Measurements from ENCODE around the gene PGBD4. TPM values are rescaled to one million over a fixed set of nuclear protein-coding genes. Genes with fewer than 3 reads are reported as not detected.

The PGBD4 gene
- total RNA-seq (2014; rRNA removed; shearing (Covaris generic)) = 0.55 and 0.69 TPM in 2 replicates

- Histone ChIP-seq H3K27me3 (ENCODE audit: control insufficient read depth, insufficient read depth, low read length) (no peaks in the 10 kb centered on the region), H3K4me3 (ENCODE audit: insufficient read depth, low read depth, low read length) (peak within 1 kb of the TSS; percentile 94), H3K36me3 (replicated peaks; ENCODE audit: control insufficient read depth, insufficient read depth, low read length) (no peaks in the 10 kb centered on the region)
- peak; percentile 92 for DNase-seq
These were observed at the start of gene PGBD4, which contains the start of gene EMC7 for GRCh38 chr15:34101366-34102174. TSS of gene PGBD4 (plus strand) at chr15:34102083. CDS start at chr15:34102532, 449 bp downstream. TSS of gene EMC7 (minus strand) at chr15:34101862. CDS start at chr15:34101839, 23 bp downstream.

- DNase-seq = no peak
- Histone ChIP-seq H3K36me3 (replicated peaks; ENCODE audit: control insufficient read depth, insufficient read depth, low read length) (no peaks in the 10 kb centered on the region), H3K4me3 (ENCODE audit: insufficient read depth, low read depth, low read length) (no peak overlapping the region), H3K27me3 (ENCODE audit: control insufficient read depth, insufficient read depth, low read length) (no peaks in the 10 kb centered on the region)
These were observed 47.7 kb upstream of the PGBD4 start for GRCh38 chr15:34054081-34054707.

- Histone ChIP-seq H3K36me3 (replicated peaks; ENCODE audit: control insufficient read depth, insufficient read depth, low read length) (no peaks in the 10 kb centered on the region), H3K4me3 (ENCODE audit: insufficient read depth, low read depth, low read length) (no peak overlapping the region), H3K27me3 (ENCODE audit: control insufficient read depth, insufficient read depth, low read length) (no peaks in the 10 kb centered on the region)
- no peak for DNase-seq
These were observed 45.9 kb upstream of the PGBD4 start for GRCh38 chr15:34055868-34056595.

GRCh38 chr15:34056911-34057310, 45.0 kb upstream of the PGBD4 start:
- no peaks in the 10 kb centered on the region for H3K36me3 ChIP-seq (replicated peaks; ENCODE audit: control insufficient read depth, insufficient read depth, low read length)
- H3K27me3 ChIP-seq (ENCODE audit: control insufficient read depth, insufficient read depth, low read length) = no peaks in the 10 kb centered on the region
- no peak overlapping the region for H3K4me3 ChIP-seq (ENCODE audit: insufficient read depth, low read depth, low read length)
- no peak for DNase-seq

DNA sequence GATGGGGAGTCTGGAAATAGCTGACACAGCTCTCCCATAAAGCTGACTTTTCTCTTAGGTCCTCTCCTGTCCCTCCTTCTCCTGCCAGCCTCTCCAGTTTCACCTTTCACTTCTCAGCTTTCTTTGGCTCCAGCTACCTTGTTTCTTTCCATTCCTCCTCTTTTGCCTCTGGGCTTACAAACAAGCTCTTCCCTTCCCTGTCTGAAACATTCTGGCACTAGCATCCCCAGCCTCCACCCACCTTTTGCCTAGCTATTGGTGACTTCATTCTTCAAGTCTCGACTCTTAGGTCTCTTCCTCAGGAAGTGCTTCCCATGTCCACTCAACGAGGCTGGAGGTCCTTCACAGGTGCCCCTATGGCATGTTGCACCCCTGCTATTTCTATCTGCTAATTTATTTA, 42.4 kb upstream of the PGBD4 start:
- DNase-seq = no peak
- no peaks in the 10 kb centered on the region for H3K27me3 ChIP-seq (ENCODE audit: control insufficient read depth, insufficient read depth, low read length)
- H3K36me3 ChIP-seq (replicated peaks; ENCODE audit: control insufficient read depth, insufficient read depth, low read length) = no peaks in the 10 kb centered on the region
- H3K4me3 ChIP-seq (ENCODE audit: insufficient read depth, low read depth, low read length) = no peak overlapping the region

DNA sequence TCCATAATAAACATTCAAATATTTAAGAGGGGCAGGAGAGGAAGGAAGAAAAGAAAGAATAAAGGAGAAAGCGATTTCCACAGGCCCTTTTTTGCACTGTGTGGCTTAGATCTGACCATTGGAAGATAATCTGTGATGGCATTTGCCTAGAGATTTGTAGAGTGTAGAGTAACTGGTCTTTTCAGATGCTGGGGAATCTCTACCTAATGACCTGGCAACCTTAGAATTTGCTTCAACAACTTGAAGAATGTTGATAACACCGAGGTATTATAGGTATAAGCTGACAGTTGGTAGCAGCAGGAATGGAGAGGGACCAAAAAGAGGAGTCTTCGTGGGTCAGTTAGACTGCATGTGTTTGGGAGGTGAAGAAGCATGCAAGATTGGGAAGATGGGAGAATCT, 41.9 kb upstream of the PGBD4 start:
- Histone ChIP-seq H3K36me3 (replicated peaks; ENCODE audit: control insufficient read depth, insufficient read depth, low read length) (no peaks in the 10 kb centered on the region), H3K4me3 (ENCODE audit: insufficient read depth, low read depth, low read length) (no peak overlapping the region), H3K27me3 (ENCODE audit: control insufficient read depth, insufficient read depth, low read length) (no peaks in the 10 kb centered on the region)
- DNase-seq = no peak

- Histone ChIP-seq H3K4me3 (ENCODE audit: insufficient read depth, low read depth, low read length) (no peak overlapping the region), H3K36me3 (replicated peaks; ENCODE audit: control insufficient read depth, insufficient read depth, low read length) (no peaks in the 10 kb centered on the region), H3K27me3 (ENCODE audit: control insufficient read depth, insufficient read depth, low read length) (no peaks in the 10 kb centered on the region)
- no peak for DNase-seq
These were observed 37.4 kb upstream of the PGBD4 start for GRCh38 chr15:34064438-34064837.

DNA sequence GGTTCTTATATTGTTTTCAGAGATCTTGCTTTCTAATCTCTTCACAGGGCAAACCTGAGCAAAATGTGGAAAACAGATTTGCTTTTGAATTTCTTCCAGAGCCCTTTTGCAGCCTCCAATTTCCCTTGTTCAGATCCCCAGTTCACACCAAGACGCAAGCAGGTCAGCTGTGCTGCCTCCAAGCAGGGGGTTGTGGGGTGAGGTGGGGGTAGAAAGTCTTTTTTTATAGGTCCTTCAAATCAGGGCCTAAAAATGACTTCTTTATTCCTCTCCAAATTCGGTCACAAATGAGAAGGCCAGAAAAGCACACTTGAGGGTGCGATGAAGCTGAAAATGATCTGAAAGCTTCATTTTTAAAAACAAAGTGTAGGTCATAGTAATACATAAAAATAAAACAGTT, 36.6 kb upstream of the PGBD4 start:
- Histone ChIP-seq H3K4me3 (ENCODE audit: insufficient read depth, low read depth, low read length) (no peak overlapping the region), H3K36me3 (replicated peaks; ENCODE audit: control insufficient read depth, insufficient read depth, low read length) (no peaks in the 10 kb centered on the region), H3K27me3 (ENCODE audit: control insufficient read depth, insufficient read depth, low read length) (no peaks in the 10 kb centered on the region)
- no peak for DNase-seq

DNA sequence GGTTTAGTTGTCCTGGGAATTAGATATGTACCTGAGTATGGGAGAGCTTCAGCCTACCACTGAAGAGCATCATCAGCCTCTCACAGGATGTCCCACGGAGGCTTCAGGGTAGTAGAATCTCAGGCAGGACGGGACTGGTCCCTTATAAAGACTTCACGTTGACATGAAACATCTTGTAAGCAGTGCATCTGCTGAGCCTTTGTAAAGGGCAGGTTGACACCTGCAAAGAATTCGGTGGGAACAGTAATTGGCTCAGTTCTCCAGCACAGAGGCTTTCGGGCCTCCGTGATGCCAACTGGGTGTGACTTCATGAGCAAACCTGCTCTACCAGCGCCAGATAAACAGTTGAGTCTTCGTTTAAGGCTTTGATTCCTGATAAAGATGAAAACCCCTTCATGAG, 35.9 kb upstream of the PGBD4 start:
- Histone ChIP-seq H3K36me3 (replicated peaks; ENCODE audit: control insufficient read depth, insufficient read depth, low read length) (no peaks in the 10 kb centered on the region), H3K4me3 (ENCODE audit: insufficient read depth, low read depth, low read length) (no peak overlapping the region), H3K27me3 (ENCODE audit: control insufficient read depth, insufficient read depth, low read length) (no peaks in the 10 kb centered on the region)
- DNase-seq = no peak

DNA sequence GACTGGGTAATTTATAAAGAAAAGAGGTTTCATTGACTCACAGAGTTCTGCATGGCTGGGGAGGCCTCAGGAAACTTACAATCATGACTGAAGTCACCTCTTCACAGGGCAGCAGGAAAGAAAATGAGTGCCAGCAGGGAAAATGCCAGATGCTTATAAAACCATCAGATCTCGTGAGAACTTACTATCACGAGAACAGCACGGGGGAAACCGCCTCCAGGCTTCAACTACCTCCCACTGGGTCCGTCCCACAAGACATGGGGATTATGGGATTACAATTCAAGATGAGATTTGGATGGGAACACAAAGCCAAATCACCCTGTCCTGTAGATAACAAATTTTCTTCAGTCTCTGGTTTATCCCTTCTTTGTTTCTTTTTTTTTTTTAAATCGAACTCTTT, 31.9 kb upstream of the PGBD4 start:
- no peak for DNase-seq
- Histone ChIP-seq H3K36me3 (replicated peaks; ENCODE audit: control insufficient read depth, insufficient read depth, low read length) (no peaks in the 10 kb centered on the region), H3K27me3 (ENCODE audit: control insufficient read depth, insufficient read depth, low read length) (no peaks in the 10 kb centered on the region), H3K4me3 (ENCODE audit: insufficient read depth, low read depth, low read length) (no peak overlapping the region)

DNA sequence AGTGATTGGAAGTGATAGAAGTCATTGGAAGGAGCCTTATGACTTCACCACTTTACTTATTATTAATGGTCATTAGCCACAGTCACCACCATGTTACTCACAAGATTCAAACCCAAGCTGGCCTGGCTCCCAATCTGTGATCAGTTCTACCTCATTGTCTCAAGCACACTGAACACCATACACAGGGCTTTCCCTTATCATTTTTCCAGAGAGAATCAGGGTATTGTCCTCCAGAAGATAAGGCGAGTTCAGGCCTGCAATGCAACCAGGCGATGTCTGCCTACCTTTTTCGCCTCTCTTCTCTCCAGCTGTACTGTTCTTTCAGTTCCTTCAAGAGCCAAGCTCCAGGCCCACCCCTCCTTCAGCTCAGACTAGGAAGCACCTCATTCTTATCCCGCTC, 25.1 kb upstream of the PGBD4 start:
- H3K36me3 ChIP-seq (replicated peaks; ENCODE audit: control insufficient read depth, insufficient read depth, low read length) = no peaks in the 10 kb centered on the region
- DNase-seq = no peak

GRCh38 chr15:34078900-34079299, 23.0 kb upstream of the PGBD4 start:
- DNase-seq = no peak
- H3K36me3 ChIP-seq (replicated peaks; ENCODE audit: control insufficient read depth, insufficient read depth, low read length) = no peaks in the 10 kb centered on the region
- H3K4me3 ChIP-seq (ENCODE audit: insufficient read depth, low read depth, low read length) = no peak overlapping the region
- no peaks in the 10 kb centered on the region for H3K27me3 ChIP-seq (ENCODE audit: control insufficient read depth, insufficient read depth, low read length)

More for the DNA sequence above, 25.1 kb upstream of the PGBD4 start:
- Histone ChIP-seq H3K4me3 (ENCODE audit: insufficient read depth, low read depth, low read length) (no peak overlapping the region), H3K27me3 (ENCODE audit: control insufficient read depth, insufficient read depth, low read length) (no peaks in the 10 kb centered on the region)

GRCh38 chr15:34079904-34080303, 22.0 kb upstream of the PGBD4 start:
- H3K4me3 ChIP-seq (ENCODE audit: insufficient read depth, low read depth, low read length) = no peak overlapping the region
- no peaks in the 10 kb centered on the region for H3K27me3 ChIP-seq (ENCODE audit: control insufficient read depth, insufficient read depth, low read length)
- H3K36me3 ChIP-seq (replicated peaks; ENCODE audit: control insufficient read depth, insufficient read depth, low read length) = peaks cover 2% of the 10 kb centered on the region; the same call in 1 of the 2 replicates
- no peak for DNase-seq

DNA sequence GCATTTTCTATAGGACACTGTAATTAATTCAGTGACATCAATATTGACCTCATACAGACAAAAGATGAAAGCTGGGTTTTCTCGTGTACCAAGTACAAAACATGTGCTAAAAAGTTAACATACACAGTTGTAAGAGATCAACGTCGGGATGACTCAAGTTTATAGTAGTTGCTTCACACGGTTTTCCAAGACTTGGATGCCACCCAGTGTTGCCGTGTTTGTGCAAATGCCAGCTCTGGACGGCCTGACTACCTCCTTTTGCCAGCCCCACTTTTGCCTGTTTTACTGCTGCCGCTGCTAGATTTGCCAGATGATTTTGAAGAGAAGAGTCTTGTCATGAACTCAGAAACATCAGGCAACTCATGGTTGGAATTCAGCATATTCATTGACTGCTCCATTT, 17.8 kb upstream of the PGBD4 start:
- DNase-seq = no peak
- H3K4me3 ChIP-seq (ENCODE audit: insufficient read depth, low read depth, low read length) = no peak overlapping the region
- no peaks in the 10 kb centered on the region for H3K27me3 ChIP-seq (ENCODE audit: control insufficient read depth, insufficient read depth, low read length)
- H3K36me3 ChIP-seq (replicated peaks; ENCODE audit: control insufficient read depth, insufficient read depth, low read length) = peaks cover 3% of the 10 kb centered on the region; the same call in 1 of the 2 replicates

- peaks cover 3% of the 10 kb centered on the region; the same call in 1 of the 2 replicates for H3K36me3 ChIP-seq (replicated peaks; ENCODE audit: control insufficient read depth, insufficient read depth, low read length)
- H3K27me3 ChIP-seq (ENCODE audit: control insufficient read depth, insufficient read depth, low read length) = no peaks in the 10 kb centered on the region
- no peak overlapping the region for H3K4me3 ChIP-seq (ENCODE audit: insufficient read depth, low read depth, low read length)
- DNase-seq = no peak
These were observed 16.1 kb upstream of the PGBD4 start for GRCh38 chr15:34085746-34086145.
